ENCODE measurements around the gene SNX4.

DNA sequence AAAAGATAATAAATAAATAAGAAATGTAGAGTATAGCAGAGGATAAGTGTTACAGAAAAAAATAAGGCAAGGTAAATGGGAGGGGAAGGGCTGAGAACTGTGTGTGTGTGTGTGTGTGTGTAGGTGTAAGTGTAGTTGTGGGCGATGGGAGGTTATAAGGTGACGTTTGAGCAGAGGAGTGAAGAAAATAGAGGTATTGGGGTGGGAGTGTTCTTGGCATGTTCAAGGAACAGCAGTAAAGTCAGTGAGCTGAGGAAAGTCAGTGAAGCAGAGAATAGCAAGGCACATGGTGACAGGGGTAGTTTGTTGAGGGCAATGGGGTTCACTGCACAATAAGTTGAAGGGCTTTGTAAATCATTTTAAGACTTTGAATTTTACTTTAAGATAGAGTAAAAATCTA, 113.9 kb downstream of the SNX4 start:
- TF ChIP-seq, protein P1, sequence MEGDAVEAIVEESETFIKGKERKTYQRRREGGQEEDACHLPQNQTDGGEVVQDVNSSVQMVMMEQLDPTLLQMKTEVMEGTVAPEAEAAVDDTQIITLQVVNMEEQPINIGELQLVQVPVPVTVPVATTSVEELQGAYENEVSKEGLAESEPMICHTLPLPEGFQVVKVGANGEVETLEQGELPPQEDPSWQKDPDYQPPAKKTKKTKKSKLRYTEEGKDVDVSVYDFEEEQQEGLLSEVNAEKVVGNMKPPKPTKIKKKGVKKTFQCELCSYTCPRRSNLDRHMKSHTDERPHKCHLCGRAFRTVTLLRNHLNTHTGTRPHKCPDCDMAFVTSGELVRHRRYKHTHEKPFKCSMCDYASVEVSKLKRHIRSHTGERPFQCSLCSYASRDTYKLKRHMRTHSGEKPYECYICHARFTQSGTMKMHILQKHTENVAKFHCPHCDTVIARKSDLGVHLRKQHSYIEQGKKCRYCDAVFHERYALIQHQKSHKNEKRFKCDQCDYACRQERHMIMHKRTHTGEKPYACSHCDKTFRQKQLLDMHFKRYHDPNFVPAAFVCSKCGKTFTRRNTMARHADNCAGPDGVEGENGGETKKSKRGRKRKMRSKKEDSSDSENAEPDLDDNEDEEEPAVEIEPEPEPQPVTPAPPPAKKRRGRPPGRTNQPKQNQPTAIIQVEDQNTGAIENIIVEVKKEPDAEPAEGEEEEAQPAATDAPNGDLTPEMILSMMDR (optimal IDR thresholded peaks at IDR 0.05 in 1 of 3, IDR thresholded peaks at IDR 0.05 in 1 of 3, conservative IDR thresholded peaks at IDR 0.05 in 1 of 3; ENCODE audit: extremely low read depth in 1 of 3, insufficient read depth in 2 of 3, low read length in 3 of 3) = no peak
- TF ChIP-seq EZH2 (IDR thresholded peaks at IDR 0.05; ENCODE audit: low read length) = no peak
